HL-60/S4 treated with phorbol 12-myristate 13-acetate at 8.2 ng/mL for 4 days and 3 days (cell line): ENCODE measurements around the gene MARVELD3.
"Not testable (repeated sequence)": the region's sequence is repeated elsewhere in the genome, so short reads cannot be mapped to it uniquely, and the experiment has no call there.

Source experiments
- in situ Hi-C: fragments of 300-500 bp; cut with MboI; formaldehyde crosslinking; loops from 2 replicates; pipeline ENCODE4 v1.15.0; 2022; ENCODE audit warnings: low sequenced_read_pairs

MARVELD3 gene, protein sequence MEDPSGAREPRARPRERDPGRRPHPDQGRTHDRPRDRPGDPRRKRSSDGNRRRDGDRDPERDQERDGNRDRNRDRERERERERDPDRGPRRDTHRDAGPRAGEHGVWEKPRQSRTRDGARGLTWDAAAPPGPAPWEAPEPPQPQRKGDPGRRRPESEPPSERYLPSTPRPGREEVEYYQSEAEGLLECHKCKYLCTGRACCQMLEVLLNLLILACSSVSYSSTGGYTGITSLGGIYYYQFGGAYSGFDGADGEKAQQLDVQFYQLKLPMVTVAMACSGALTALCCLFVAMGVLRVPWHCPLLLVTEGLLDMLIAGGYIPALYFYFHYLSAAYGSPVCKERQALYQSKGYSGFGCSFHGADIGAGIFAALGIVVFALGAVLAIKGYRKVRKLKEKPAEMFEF

DNA sequence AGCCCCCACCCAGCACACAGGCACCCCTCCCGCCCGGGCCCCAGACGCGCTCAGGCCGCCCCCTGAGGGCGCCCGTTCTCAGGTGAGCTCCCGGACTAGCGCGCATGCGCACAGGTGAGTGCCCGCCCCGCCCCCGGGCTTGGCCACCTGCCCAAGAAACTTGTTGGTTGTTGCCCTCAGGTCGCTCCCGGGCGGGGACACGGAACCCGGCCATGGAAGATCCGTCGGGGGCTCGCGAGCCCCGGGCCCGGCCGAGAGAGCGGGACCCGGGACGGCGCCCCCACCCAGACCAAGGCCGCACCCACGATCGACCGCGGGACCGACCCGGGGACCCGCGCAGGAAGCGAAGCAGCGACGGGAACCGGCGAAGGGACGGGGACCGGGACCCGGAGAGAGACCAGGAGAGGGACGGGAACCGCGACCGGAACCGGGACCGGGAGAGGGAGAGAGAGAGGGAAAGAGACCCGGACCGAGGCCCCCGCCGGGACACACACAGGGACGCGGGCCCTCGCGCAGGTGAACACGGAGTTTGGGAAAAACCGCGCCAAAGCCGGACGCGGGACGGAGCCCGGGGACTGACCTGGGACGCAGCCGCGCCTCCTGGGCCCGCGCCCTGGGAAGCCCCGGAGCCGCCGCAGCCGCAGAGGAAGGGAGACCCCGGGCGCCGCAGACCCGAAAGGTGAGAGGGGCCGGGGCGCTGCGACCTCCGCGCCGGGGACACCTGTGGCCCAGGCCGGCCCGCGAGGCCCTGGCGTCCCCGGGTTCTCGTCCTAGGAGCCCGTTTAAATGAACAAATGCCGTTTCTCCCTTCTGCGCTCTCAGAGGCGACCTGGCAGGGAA is at the start of gene MARVELD3:
TSS of gene MARVELD3 (plus strand) at position 167 of the 840 bp plus-strand sequence. CDS start at position 213, 46 bp downstream.
- in situ Hi-C loops, result no loop called here

DNA sequence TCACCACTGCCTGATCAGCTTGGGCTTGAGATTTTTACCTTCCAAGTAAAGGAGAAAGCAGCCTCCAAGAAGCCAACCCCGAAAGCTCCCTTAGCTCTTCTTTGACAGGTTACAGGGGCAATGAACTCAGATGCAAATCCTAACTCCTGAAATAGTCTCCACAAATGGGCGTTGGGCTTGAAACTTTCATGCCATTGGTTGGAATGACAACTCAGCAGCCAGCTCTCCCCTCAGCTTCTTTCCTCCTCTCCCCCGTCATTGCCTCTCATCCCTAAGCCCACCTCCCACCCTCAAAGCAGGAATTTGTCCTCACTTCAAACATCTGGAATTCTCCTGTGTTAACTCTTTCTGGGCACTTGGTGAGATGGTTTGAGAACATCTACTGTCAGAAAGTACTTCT is 49.0 kb upstream of the MARVELD3 start, which contains the start of gene TAT:
TSS of gene TAT (minus strand) at position 122 of the 400 bp plus-strand sequence. CDS start 677 bp downstream, outside the sequence.
- in situ Hi-C loops, result no loop called here

DNA sequence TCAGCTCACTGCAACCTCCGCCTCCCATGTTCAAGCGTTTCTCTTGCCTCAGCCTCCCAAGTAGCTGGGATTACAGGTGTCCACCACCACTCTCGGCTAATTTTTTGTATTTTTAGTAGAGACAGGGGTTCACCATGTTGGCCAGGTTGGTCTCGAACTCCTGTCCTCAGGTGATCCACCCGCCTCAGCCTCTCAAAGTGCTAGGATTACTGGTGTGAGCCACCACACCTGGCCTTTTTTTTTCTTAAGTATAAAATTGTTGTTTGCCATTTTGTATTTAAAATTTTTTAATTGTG is 43.5 kb upstream of the MARVELD3 start:
- in situ Hi-C loops, result not testable (repeated sequence)

DNA sequence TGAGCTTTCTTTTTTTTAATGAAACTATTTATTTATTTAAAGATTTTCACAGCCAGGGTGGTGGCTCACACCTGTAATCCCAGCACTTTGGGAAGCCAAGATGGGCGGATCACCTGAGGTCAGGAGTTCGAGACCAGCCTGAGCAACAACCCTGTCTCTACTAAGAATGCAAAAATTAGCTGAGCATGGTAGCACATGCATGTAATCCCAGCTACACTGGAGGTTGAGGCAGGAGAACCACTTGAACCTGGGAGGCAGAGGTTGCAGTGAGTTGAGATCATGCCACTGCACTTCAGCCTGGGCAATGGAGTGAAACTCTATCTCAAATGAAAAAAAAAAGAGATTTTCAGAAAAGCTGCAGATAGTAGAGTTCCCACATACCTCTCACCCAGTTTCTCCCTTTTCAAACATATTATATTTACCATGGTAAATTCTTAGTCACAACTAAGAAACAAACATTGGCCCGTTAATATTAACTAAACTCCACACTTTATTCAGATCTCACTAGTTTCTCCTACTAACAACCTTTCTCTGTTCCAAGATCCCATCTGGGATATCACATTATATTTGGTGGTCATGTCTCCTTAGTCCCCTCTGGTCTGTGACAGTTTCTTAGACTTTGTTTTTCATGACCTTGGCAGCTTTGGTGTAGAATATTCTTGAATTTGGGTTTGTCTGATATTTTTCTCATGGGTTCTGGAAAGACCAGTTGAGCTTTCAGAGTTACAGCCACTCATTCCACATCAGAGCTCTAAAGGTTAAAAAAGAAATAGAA is 41.3 kb upstream of the MARVELD3 start:
- in situ Hi-C loops, result no loop called here

DNA sequence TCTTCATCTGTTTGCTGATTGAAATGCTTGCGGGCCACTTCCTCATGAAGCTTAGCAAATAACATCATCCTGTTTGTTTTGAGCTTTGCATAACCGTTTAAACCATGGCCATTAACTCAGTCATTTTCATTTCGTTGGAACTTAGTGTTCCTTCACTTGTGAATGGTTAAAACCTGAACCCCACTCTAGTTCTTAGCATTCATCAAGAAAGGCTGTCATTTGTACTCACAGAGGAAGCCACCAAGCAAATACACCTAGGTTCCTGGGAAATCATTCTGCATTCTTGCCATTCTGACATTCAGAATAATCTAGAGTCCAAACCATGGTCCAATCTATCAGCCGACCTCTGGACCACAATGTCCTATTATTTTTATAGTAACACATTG is 40.7 kb upstream of the MARVELD3 start:
- in situ Hi-C loops, result no loop called here

DNA sequence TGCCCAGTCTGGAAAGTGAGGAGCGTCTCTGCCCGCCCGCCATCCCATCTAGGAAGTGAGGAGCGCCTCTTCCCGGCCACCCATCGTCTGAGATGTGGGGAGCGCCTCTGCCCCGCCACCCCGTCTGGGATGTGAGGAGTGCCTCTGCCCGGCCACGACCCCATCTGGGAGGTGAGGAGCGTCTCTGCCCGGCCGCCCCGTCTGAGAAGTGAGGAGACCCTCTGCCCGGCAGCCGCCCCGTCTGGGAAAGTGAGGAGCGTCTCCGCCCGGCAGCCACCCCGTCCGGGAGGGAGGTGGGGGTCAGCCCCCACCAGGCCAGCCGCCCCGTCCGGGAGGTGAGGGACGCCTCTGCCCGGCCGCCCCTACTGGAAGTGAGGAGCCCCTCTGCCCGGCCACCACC is 36.6 kb upstream of the MARVELD3 start:
- in situ Hi-C loops, result not testable (repeated sequence)

DNA sequence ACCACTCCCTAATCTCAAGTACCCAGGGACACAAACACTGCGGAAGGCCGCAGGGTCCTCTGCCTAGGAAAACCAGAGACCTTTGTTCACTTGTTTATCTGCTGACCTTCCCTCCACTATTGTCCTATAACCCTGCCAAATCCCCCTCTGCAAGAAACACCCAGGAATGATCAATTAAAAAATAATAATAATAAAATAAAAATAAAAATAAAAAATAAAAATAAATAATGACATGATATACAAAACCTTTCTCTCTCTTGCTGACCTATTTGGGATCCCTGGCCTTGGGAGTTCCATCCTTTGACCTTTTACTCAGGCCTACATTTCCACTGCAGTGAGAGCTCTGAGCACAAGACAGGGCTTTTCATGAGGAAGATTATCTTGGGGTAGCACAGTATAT is 35.9 kb upstream of the MARVELD3 start:
- in situ Hi-C loops, result not testable (repeated sequence)

DNA sequence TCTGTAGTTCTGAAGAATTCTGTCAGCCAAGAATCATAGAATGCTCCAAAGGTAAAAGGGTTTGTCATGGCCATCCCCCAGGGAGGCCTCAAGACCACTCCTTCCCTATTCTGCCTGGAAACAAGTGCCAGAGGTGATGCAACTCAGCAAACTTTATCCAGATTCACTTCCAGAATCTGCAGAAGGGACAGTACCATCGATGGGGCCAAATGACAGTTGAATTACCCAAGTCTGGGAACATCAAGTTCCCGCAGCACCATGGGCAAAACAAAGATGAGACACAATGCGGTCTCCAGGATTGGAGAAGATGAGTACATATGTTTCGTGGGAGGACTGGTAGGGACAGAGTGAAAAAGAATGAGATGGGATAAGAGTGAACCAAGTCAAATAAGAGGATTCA is 35.4 kb upstream of the MARVELD3 start:
- in situ Hi-C loops, result no loop called here

DNA sequence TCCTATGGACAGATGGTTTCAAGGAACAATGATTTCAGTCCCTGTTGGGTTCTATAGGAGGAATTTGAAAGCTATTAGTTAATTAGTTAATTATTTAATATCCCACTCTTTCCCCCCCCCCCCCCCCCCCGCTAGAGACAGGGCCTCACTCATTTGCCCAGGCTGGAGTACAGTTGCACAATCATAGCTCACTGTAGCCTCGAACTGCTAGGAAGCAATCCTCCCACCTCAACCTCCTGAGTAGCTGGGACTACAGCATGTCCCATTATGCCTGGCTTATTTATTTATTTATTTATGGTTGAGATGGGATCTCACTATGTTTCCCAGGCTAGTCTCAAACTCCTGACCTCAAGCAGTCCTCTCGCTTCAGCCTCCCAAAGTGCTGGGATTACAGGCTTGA is 34.1 kb upstream of the MARVELD3 start:
- in situ Hi-C loops, result no loop called here

DNA sequence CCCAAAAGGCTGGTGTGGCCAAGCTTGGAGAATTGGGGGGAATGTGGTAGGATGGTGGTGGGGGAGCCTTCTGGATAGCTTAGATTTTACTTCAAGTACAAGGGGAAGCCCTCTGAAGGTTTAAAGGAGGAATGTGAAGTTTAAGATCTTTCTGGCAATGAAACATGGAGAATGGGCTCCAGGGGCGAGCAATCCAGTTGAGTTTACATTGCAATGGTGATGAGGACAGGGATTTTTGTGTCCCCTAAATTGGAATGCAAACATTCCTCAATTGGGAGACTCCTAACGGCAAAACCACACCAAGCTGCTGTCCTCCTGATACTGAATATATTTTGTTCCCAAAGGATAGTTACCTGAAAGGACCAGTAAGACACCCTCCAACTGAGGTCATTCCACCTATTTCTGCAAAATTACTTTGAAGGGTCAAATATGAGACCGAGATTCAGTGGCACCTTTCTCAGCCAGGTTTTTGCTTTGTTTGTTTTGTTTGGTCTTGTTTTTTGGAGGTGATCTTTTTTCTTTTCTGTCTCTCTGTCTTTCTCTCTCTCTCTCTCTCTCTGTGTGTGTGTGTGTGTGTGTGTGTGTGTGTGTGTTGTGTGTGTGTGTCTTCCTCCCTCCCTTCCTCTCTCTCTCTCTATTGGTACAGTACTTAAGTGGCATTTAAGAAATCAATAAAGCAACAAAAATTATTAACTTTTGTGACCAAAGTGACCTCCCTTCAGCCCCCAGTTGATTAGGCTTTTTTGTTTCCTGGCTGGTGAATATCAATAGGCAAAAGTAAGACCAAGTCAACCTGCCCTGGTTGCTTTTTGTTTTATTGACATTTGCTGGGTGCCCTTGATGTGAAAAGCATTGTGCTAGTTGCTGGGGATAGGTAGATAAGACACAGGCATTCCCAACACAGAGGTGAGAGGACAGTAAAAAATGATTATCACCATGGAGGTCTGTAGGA is 32.7 kb upstream of the MARVELD3 start:
- in situ Hi-C loops, result no loop called here

DNA sequence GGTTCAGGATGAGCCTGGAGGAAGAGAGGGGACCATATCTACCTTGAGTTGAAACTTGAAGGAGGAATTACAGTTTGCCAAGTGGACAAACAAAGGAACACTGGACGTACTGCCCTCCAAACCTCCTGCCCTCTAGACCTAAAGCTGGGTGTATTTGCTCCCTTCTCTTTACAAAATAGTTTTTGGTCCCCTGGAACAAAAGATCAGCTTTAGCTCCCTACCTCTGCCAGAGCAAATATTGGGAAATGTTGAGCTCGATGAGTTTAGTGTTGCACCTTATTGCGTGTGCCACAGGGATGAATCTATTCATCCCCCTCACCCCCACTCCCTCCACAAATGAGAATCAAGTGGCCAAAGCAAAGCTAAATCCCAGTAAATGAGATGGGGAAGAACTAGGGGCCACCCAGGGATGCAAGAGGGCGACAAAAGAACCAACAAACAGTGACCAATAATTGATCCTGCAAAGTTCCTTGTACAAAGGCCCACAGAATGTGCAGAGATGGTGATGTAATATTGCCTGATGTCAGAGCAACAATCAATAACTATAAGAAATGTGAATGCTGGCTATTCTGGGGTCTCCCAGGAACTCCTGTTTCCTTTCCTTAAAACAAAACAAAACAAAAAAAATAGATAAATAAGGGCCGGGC is 31.9 kb upstream of the MARVELD3 start:
- in situ Hi-C loops, result no loop called here

DNA sequence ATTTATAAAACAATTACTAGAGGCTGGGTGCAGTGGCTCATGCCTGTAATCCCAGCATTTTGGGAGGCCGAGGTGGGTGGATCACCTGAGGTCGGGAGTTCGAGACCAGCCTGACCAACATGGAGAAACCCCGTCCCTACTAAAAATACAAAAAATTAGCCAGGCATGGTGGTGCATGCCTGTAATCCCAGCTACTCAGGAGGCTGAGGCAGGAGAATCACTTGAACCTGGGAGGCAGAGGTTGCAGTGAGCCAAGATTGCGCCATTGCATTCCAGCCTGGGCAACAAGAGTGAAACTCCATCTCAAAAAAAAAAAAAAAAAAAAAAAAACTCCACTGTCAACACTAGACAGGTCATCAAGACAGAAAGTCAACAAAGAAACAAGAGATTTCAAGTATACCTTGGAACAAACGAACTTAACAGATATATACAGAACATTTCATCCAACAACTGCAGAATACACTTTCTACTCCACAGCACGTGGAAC is 30.6 kb upstream of the MARVELD3 start:
- in situ Hi-C loops, result not testable (repeated sequence)

DNA sequence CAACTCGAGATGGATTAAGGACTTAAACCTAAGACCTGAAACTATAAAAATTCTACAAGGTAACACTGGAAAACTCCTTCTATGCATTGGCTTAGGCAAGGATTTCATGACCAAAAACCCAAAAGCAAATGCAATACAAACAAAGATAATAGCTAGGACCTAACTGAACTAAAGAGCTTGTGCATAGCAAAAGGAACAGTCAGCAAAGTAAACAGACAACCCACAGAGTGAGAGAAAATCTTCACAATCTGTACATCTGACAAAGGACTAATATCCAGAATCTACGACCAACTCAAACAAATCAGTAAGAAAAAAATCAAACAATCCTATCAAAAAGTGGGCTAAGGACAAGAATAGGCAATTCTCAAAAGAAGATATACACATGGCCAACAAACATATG is 27.6 kb upstream of the MARVELD3 start:
- in situ Hi-C loops, result not testable (repeated sequence)

DNA sequence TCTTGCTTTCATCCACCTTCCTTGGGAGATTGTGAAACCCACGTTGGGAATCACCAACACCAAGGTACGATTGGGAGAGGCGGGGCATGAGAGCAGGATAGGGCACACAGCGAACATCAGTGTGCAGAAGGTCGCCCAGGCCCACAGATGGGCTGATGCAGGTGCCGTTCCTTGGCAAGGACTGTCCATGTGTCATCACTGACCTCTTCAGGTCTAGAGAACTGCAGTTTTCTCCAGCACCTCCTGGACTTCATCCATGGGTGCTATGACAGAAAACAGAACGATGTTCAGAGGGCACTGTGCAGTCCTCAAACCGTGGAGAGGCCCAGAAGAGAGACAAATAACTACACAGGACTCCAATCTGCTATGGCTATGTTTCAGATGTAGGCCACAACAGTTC is 25.2 kb upstream of the MARVELD3 start:
- in situ Hi-C loops, result no loop called here

DNA sequence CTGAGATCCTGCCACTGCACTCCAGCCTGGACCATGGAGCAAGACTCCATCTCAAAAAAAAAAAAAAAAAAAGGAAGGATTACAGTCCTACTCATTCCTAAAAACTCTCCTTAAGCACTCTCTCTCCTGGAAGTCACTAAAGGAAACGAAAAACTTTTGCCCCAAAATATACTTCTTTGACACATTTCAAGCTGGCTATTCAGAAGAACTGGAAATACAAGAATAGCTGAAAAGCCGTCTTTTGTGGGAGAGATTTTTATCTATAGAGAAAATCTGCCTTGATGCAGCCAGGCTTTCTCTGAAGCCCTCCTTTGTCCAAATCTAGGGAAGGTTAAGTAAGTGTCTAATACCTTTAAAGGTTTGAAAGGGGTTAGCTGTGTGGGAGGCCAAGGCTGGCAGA is 16.9 kb upstream of the MARVELD3 start:
- in situ Hi-C loops, result no loop called here

DNA sequence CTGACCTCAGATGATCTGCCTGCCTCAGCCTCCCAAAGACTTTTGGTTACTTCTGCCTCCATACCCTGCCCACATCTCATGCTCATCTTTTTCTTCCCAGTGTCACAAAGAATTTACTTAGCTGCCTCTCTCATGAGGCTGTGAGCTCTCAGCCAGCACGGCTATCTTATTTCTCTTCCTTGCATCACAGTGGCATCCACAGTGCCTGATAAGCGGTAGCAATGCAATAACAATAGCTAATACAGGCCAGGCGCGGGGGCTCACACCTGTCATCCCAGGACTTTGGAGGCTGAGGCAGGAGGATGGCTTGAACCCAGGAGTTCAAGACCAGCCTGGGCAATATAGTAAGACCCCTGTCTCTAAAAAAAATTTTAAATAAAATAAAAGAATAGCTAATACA is 15.5 kb upstream of the MARVELD3 start:
- in situ Hi-C loops, result no loop called here

DNA sequence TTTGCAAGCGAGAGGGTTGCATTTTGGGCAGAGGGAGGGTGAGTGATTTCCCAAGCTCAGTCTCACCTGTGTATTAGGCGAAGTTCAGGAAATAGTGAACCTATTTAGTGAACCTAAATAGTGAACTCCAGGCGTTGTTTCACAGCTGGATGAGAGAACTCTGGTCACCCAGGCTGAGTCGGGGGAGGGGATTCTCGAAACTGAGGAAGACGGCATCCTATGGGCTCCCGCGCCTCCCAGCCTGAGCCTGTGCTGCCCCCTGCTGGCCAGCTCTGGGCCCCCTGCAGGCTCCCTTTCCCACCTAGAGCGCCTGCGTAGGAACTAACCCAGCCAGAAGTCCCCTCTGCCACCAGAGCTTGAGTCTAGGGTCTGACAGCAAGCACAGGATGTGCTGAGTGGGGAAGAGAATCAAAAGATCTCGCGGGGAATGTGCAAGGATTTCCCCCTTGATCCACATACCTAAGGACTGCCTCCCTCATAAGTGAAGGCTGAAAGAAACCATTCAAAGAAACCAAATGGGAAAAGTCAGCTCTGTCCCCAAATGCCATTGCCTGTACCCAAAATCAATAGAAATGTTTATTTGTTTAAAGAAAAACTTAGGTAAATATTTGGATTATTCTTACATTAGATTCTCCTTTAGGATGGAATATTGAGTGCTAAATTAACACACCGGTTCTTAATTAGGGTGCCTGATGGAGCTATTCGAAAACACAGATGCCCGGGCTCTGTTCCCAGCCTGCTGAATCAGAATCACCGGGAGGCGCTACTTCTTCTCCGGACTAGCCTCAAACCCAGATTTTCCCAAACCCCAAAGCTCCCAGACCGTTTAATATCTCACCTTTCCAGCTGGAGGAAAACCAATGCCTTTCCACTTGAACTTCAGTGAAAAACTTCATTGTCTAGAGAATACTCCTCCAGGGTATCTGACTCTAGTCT is 14.8 kb upstream of the MARVELD3 start:
- in situ Hi-C loops, result no loop called here

DNA sequence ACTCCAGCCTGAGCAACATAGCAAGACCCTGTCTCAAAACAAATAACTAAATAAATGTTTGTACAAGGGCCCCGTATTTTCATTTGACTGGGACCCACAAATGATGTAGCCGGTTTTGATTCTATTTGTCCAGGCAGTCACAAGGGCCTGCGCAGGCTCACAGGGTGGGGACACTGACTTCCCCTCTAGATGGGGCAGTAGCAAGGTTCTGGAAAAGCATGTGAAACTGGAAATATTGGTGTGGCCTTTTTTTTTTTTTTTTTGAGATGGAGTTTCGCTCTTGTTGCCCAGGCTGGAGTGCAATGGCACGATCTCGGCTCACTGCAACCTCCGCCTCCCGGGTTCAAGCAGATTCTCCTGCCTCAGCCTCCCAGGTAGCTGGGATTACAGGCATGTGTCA is 11.0 kb upstream of the MARVELD3 start:
- in situ Hi-C loops, result not testable (repeated sequence)

DNA sequence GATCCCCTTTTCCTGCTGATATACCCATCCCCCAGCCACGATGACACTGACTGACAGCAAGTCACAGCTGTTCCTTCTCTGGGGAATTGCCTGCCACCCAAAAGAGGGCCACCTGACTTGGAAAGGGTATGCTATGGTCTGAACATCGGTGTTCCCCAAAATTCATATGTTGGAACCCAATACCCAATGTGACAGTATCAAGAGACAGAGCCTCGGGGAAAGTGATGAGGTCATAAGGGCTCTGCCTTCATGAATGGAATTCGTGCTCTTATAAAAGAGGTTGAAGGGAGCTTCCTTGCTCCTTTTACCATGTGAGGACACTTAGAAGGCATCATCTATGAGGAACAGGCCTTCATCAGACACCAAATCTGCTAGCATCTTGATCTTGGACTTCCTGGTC is 7.6 kb upstream of the MARVELD3 start:
- in situ Hi-C loops, result no loop called here
